GM21619 (cell line): ENCODE measurements around the gene KIAA0040.
"Not testable (repeated sequence)": the region's sequence is repeated elsewhere in the genome, so short reads cannot be mapped to it uniquely, and the experiment has no call there.

Experiments
- ATAC-seq: cut with Tn5 transposase; IDR thresholded peaks from one replicate; pipeline ENCODE4 v1.9.1; 2021; ENCODE audit not compliant: unreplicated experiment

Gene KIAA0040

DNA sequence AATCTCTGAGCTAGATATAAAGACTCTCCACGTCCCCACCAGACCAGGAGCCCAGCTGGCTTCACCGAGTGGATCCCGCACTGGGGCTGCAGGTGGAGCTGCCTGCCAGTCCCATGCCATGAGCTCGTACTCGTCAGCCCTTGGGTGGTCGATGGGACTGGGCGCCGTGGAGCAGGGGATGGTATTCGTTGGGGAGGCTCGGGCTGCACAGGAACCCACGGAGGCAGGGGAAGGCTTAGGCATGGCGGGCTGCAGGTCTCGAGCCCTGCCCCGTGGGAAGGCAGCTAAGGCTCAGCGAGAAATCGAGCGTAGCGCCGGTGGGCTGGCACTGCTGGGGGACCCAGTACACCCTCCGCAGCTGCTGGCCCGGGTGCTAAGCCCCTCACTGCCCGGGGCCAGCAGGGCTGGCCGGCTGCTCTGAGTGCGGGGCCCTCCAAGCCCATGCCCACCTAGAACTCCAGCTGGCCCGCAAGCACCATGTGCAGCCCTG is 84.2 kb downstream of the KIAA0040 start:
- ATAC-seq, result not testable (repeated sequence)
